Ascending aorta (tissue), 2 donors: Measurements from ENCODE around the gene TTC21B. TPM values are rescaled to one million over a fixed set of nuclear protein-coding genes. Genes with fewer than 3 reads are reported as not detected.

Experiments used
- DNase-seq, 2 donors: peaks; one replicate each; pipeline ENCODE4 v3.0.0-alpha.2; 2019; ENCODE audit warnings: low spot score in 2 of 2
- H3K27ac ChIP-seq, 2 donors: fragments of 200-600 bp; sonication (generic); one replicate each; pipeline ENCODE4 v1.5.1; 2016 to 2017; ENCODE audit warnings: mild to moderate bottlenecking in 1 of 2
- H3K27me3 ChIP-seq: fragments of 200-600 bp; sonication (generic); one replicate; pipeline ENCODE4 v1.5.1; 2017
- H3K36me3 ChIP-seq, 2 donors: fragments of 200-600 bp; sonication (generic); one replicate each; pipeline ENCODE4 v1.5.1; 2016
- H3K4me1 ChIP-seq, 2 donors: fragments of 200-600 bp; sonication (generic); one replicate each; pipeline ENCODE4 v1.5.1; 2016 to 2017; ENCODE audit warnings: mild to moderate bottlenecking in 1 of 2
- H3K4me3 ChIP-seq, 2 donors: fragments of 200-600 bp; sonication (generic); one replicate each; pipeline ENCODE4 v1.5.1; 2016 to 2017; ENCODE audit warnings: mild to moderate bottlenecking in 1 of 2
- H3K9me3 ChIP-seq, 2 donors: fragments of 200-600 bp; sonication (generic); one replicate each; pipeline ENCODE4 v1.5.1; 2016
- CTCF ChIP-seq, 3 experiments: fragments of 200-600 bp in 2 of 3; fragments of 450-650 bp in 1 of 3; sonication (generic) in 2 of 3; IDR thresholded peaks; one replicate each; pipeline ENCODE4 v1.5.1; 2016 to 2019; ENCODE audit warnings: antibody characterized with exemption in 3 of 3, mild to moderate bottlenecking in 1 of 3, moderate library complexity in 1 of 3
- intact Hi-C: fragments of 100-400 bp; cut with DNase I; formaldehyde crosslinking; loops from one replicate; pipeline ENCODE4 v1.15.1; 2023
- total RNA-seq: library from RNA; depleted of rRNA; stranded (reverse); fragments of >200 nt; gene quantifications from one replicate; pipeline ENCODE4 v1.1.0, GENCODE V29; 2016

The TTC21B gene
- total RNA-seq, 1 donor from 2014 or later: 5.5 TPM

GRCh38 chr2:165837122-165837521 lies 116.5 kb downstream of the TTC21B start:
- Histone ChIP-seq H3K4me1 (no peaks in the 10 kb centered on the region), H3K27ac (no peak overlapping the region), H3K27me3 (no peaks in the 10 kb centered on the region), H3K4me3 (no peak overlapping the region), H3K9me3 (no peaks in the 10 kb centered on the region), H3K36me3 (no peaks in the 10 kb centered on the region)
- no peak for TF ChIP-seq CTCF (IDR thresholded peaks at IDR 0.05)
- DNase-seq: no peak
- intact Hi-C loops: no loop called here

- TF ChIP-seq CTCF (IDR thresholded peaks at IDR 0.05): no peak
- Histone ChIP-seq H3K4me3 (no peak overlapping the region), H3K4me1 (no peaks in the 10 kb centered on the region), H3K27me3 (no peaks in the 10 kb centered on the region), H3K9me3 (no peaks in the 10 kb centered on the region), H3K27ac (no peak overlapping the region), H3K36me3 (no peaks in the 10 kb centered on the region)
- no peak for DNase-seq
- intact Hi-C loops: no loop called here
These were observed 118.2 kb downstream of the TTC21B start for GRCh38 chr2:165835363-165835762.

GRCh38 chr2:165833156-165833555 lies 120.4 kb downstream of the TTC21B start:
- no peaks in the 10 kb centered on the region for H3K4me1 ChIP-seq
- H3K36me3 ChIP-seq: no peaks in the 10 kb centered on the region
- no peaks in the 10 kb centered on the region for H3K27me3 ChIP-seq
- intact Hi-C loops: no loop called here
- H3K4me3 ChIP-seq: no peak overlapping the region
- no peak for TF ChIP-seq CTCF (IDR thresholded peaks at IDR 0.05)
- no peaks in the 10 kb centered on the region for H3K9me3 ChIP-seq
- no peak overlapping the region for H3K27ac ChIP-seq
- DNase-seq: no peak

- TF ChIP-seq CTCF (IDR thresholded peaks at IDR 0.05): no peak
- Histone ChIP-seq H3K27ac (no peak overlapping the region), H3K4me1 (no peaks in the 10 kb centered on the region), H3K27me3 (no peaks in the 10 kb centered on the region), H3K4me3 (no peak overlapping the region), H3K36me3 (no peaks in the 10 kb centered on the region), H3K9me3 (no peaks in the 10 kb centered on the region)
- DNase-seq: no peak
- intact Hi-C loops: no loop called here
These were observed 125.7 kb downstream of the TTC21B start for GRCh38 chr2:165827921-165828276.

GRCh38 chr2:165827016-165827920 lies 126.3 kb downstream of the TTC21B start:
- TF ChIP-seq CTCF (IDR thresholded peaks at IDR 0.05): no peak
- intact Hi-C loops: no loop called here
- H3K9me3 ChIP-seq: no peaks in the 10 kb centered on the region
- H3K4me1 ChIP-seq: no peaks in the 10 kb centered on the region
- no peak for DNase-seq
- H3K36me3 ChIP-seq: no peaks in the 10 kb centered on the region
- H3K27me3 ChIP-seq: no peaks in the 10 kb centered on the region
- H3K4me3 ChIP-seq: no peak overlapping the region
- H3K27ac ChIP-seq: no peak overlapping the region
